SKM-1 (cell line): ENCODE results near the gene RNFT1.
"Not testable (repeated sequence)": the region's sequence is repeated elsewhere in the genome, so short reads cannot be mapped to it uniquely, and the experiment has no call there.

Source experiments
- DNase-seq: peaks from one replicate; lab custom pipeline; 2025; ENCODE audit not compliant: unreplicated experiment; lab: John Stamatoyannopoulos, UW

RNFT1 gene

GRCh38 chr17:59930768-59931167, 33.8 kb downstream of the RNFT1 start:
- DNase-seq: not testable (repeated sequence)

- not testable (repeated sequence) for DNase-seq
Measured at GRCh38 chr17:59930121-59930520, 34.4 kb downstream of the RNFT1 start.

GRCh38 chr17:59920637-59921036, 43.9 kb downstream of the RNFT1 start:
- DNase-seq: not testable (repeated sequence)

- DNase-seq: no peak
Measured at GRCh38 chr17:59916446-59916845, 48.1 kb downstream of the RNFT1 start.

GRCh38 chr17:59914274-59914854, 50.2 kb downstream of the RNFT1 start:
- DNase-seq: peak; percentile 45

GRCh38 chr17:59907467-59907866, 57.1 kb downstream of the RNFT1 start:
- no peak for DNase-seq

GRCh38 chr17:59903455-59903854, 61.1 kb downstream of the RNFT1 start:
- DNase-seq: no peak
